SK-N-SH treated with all-trans-retinoic acid at 6 μM for 48 hours (cell line): ENCODE measurements around the gene SUSD6.

Source experiments
- ATAC-seq: fragments of 200-7000 bp; cut with Tn5 transposase; 3 replicates; pipeline ENCODE4 v1.9.1; 2020; ENCODE audit warnings: mild to moderate bottlenecking, moderate library complexity
- ARNTL ChIP-seq: fragments of 450-650 bp; formaldehyde crosslinking; IDR thresholded peaks from 2 replicates; pipeline ENCODE4 v1.5.0; 2020; ENCODE audit warnings: low read depth, mild to moderate bottlenecking, moderate library complexity, borderline replicate concordance
- BACH2 ChIP-seq: fragments of 250-450 bp; sonication (Bioruptor Pico); IDR thresholded peaks from 2 replicates; pipeline ENCODE4 v1.9.0; 2021; ENCODE audit warnings: mild to moderate bottlenecking, borderline replicate concordance
- CSDC2 ChIP-seq: fragments of 250-450 bp; sonication (Bioruptor Pico); IDR thresholded peaks from 2 replicates; pipeline ENCODE4 v1.5.0; 2020; ENCODE audit warnings: mild to moderate bottlenecking, moderate library complexity
- ESRRG ChIP-seq: fragments of 250-450 bp; sonication (Bioruptor Pico); IDR thresholded peaks from 2 replicates; pipeline ENCODE4 v1.6.1; 2021; ENCODE audit warnings: mild to moderate bottlenecking
- GLIS3 ChIP-seq: fragments of 250-450 bp; sonication (Bioruptor Pico); IDR thresholded peaks from 2 replicates; pipeline ENCODE4 v1.5.0; 2020; ENCODE audit warnings: mild to moderate bottlenecking, moderate library complexity
- ISL1 ChIP-seq: fragments of 250-450 bp; sonication (Bioruptor Pico); IDR thresholded peaks from 2 replicates; pipeline ENCODE4 v2.1.2; 2022; ENCODE audit warnings: mild to moderate bottlenecking, moderate library complexity
- PPARA ChIP-seq: fragments of 250-450 bp; sonication (Bioruptor Pico); IDR thresholded peaks from 2 replicates; pipeline ENCODE4 v1.5.0; 2020; ENCODE audit warnings: mild to moderate bottlenecking, borderline replicate concordance
- RARB ChIP-seq: fragments of 250-450 bp; sonication (Bioruptor Pico); IDR thresholded peaks from 2 replicates; pipeline ENCODE4 v1.8.0; 2021; ENCODE audit warnings: mild to moderate bottlenecking, moderate library complexity
- SNAI2 ChIP-seq: fragments of 250-450 bp; sonication (Bioruptor Pico); IDR thresholded peaks from 2 replicates; pipeline ENCODE4 v1.5.0; 2020; ENCODE audit warnings: mild to moderate bottlenecking, moderate library complexity
- TCF4 ChIP-seq: fragments of 250-450 bp; sonication (Bioruptor Pico); IDR thresholded peaks from 2 replicates; pipeline ENCODE4 v1.8.0; 2021; ENCODE audit warnings: mild to moderate bottlenecking, moderate library complexity, borderline replicate concordance
- TOX ChIP-seq: fragments of 250-450 bp; sonication (Bioruptor Pico); IDR thresholded peaks from 2 replicates; pipeline ENCODE4 v1.8.0; 2021; ENCODE audit warnings: mild to moderate bottlenecking, moderate library complexity, borderline replicate concordance
- ZC3H10 ChIP-seq: fragments of 250-450 bp; sonication (Bioruptor Pico); IDR thresholded peaks from 2 replicates; pipeline ENCODE4 v1.5.1; 2021; ENCODE audit warnings: mild to moderate bottlenecking, moderate library complexity
- ZFP3 ChIP-seq: fragments of 250-450 bp; sonication (Bioruptor Pico); IDR thresholded peaks from 2 replicates; pipeline ENCODE4 v1.5.0; 2020; ENCODE audit warnings: mild to moderate bottlenecking, moderate library complexity
- ZFP30 ChIP-seq: fragments of 450-650 bp; formaldehyde crosslinking; IDR thresholded peaks from 2 replicates; pipeline ENCODE4 v1.5.0; 2022; ENCODE audit warnings: mild to moderate bottlenecking, moderate library complexity
- ZNF565 ChIP-seq: fragments of 450-650 bp; formaldehyde crosslinking; conservative IDR thresholded peaks from 2 replicates; pipeline ENCODE4 v1.5.0; 2020; ENCODE audit warnings: low read depth, mild to moderate bottlenecking, moderate library complexity
- ZNF70 ChIP-seq: fragments of 450-650 bp; formaldehyde crosslinking; IDR thresholded peaks from 2 replicates; pipeline ENCODE4 v1.5.0; 2020; ENCODE audit warnings: mild to moderate bottlenecking, moderate library complexity
- ZNF8 ChIP-seq: fragments of 450-650 bp; formaldehyde crosslinking; IDR thresholded peaks from 2 replicates; pipeline ENCODE4 v1.5.0; 2020; ENCODE audit warnings: mild to moderate bottlenecking, moderate library complexity
- TF ChIP-seq, protein P1 (sequence below): fragments of 250-450 bp; sonication (Bioruptor Pico); IDR thresholded peaks from 2 replicates; pipeline ENCODE4 v1.5.1; 2021; ENCODE audit warnings: mild to moderate bottlenecking, moderate library complexity
- TF ChIP-seq, protein P2 (sequence below): fragments of 250-450 bp; sonication (Bioruptor Pico); IDR thresholded peaks from 2 replicates; pipeline ENCODE4 v1.5.0; 2020; ENCODE audit warnings: mild to moderate bottlenecking, moderate library complexity
- TF ChIP-seq, protein P3 (sequence below): fragments of 250-450 bp; sonication (Bioruptor Pico); IDR thresholded peaks from 2 replicates; pipeline ENCODE4 v1.5.1; 2020; ENCODE audit warnings: low read depth, mild to moderate bottlenecking, moderate library complexity
- TF ChIP-seq, protein P4 (sequence below): fragments of 250-450 bp; sonication (Bioruptor Pico); IDR thresholded peaks from 2 replicates; pipeline ENCODE4 v1.8.0; 2021; ENCODE audit warnings: low read depth, mild to moderate bottlenecking, moderate library complexity, borderline replicate concordance

The SUSD6 gene

DNA sequence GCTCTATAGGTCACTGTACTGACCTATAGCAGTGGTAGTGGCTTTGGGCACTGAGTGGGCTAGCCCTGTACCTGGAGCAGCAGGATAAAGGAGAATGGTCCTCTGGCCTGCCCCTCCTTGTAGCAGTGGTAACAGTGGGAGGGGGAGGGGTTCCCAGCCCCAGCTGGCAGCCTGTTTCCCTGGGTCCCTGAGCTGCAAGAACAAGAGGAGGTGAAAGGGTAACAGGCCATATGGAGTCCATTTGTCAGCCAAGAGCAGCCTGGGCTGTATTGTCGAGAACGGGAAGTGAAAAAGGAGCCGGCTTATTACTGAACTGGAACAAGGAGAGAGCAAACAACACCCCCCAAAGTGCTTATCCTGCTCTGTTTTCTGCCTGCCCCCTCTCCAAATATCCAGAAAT lies 81.7 kb downstream of the SUSD6 start:
- TF ChIP-seq ZC3H10 (CRISPR knock-in tag) (no peak), ZNF70 (CRISPR knock-in tag) (no peak), RARB (CRISPR knock-in tag) (no peak), TCF4 (CRISPR knock-in tag) (no peak), BACH2 (CRISPR knock-in tag) (no peak), CSDC2 (no peak), GLIS3 (CRISPR knock-in tag) (no peak), ZFP3 (CRISPR knock-in tag) (no peak), TOX (no peak), ISL1 (CRISPR knock-in tag) (no peak), ZNF565 (CRISPR knock-in tag) (no peak), ESRRG (CRISPR knock-in tag) (no peak), ARNTL (CRISPR knock-in tag) (no peak), SNAI2 (CRISPR knock-in tag) (no peak)
- TF ChIP-seq, protein P1, sequence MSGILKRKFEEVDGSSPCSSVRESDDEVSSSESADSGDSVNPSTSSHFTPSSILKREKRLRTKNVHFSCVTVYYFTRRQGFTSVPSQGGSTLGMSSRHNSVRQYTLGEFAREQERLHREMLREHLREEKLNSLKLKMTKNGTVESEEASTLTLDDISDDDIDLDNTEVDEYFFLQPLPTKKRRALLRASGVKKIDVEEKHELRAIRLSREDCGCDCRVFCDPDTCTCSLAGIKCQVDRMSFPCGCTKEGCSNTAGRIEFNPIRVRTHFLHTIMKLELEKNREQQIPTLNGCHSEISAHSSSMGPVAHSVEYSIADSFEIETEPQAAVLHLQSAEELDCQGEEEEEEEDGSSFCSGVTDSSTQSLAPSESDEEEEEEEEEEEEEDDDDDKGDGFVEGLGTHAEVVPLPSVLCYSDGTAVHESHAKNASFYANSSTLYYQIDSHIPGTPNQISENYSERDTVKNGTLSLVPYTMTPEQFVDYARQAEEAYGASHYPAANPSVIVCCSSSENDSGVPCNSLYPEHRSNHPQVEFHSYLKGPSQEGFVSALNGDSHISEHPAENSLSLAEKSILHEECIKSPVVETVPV (CRISPR knock-in tag): no peak
- TF ChIP-seq, protein P2, sequence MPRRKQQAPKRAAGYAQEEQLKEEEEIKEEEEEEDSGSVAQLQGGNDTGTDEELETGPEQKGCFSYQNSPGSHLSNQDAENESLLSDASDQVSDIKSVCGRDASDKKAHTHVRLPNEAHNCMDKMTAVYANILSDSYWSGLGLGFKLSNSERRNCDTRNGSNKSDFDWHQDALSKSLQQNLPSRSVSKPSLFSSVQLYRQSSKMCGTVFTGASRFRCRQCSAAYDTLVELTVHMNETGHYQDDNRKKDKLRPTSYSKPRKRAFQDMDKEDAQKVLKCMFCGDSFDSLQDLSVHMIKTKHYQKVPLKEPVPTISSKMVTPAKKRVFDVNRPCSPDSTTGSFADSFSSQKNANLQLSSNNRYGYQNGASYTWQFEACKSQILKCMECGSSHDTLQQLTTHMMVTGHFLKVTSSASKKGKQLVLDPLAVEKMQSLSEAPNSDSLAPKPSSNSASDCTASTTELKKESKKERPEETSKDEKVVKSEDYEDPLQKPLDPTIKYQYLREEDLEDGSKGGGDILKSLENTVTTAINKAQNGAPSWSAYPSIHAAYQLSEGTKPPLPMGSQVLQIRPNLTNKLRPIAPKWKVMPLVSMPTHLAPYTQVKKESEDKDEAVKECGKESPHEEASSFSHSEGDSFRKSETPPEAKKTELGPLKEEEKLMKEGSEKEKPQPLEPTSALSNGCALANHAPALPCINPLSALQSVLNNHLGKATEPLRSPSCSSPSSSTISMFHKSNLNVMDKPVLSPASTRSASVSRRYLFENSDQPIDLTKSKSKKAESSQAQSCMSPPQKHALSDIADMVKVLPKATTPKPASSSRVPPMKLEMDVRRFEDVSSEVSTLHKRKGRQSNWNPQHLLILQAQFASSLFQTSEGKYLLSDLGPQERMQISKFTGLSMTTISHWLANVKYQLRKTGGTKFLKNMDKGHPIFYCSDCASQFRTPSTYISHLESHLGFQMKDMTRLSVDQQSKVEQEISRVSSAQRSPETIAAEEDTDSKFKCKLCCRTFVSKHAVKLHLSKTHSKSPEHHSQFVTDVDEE: no peak
- TF ChIP-seq, protein P3, sequence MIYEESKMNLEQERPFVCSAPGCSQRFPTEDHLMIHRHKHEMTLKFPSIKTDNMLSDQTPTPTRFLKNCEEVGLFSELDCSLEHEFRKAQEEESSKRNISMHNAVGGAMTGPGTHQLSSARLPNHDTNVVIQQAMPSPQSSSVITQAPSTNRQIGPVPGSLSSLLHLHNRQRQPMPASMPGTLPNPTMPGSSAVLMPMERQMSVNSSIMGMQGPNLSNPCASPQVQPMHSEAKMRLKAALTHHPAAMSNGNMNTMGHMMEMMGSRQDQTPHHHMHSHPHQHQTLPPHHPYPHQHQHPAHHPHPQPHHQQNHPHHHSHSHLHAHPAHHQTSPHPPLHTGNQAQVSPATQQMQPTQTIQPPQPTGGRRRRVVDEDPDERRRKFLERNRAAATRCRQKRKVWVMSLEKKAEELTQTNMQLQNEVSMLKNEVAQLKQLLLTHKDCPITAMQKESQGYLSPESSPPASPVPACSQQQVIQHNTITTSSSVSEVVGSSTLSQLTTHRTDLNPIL (CRISPR knock-in tag): no peak
- TF ChIP-seq, protein P4, sequence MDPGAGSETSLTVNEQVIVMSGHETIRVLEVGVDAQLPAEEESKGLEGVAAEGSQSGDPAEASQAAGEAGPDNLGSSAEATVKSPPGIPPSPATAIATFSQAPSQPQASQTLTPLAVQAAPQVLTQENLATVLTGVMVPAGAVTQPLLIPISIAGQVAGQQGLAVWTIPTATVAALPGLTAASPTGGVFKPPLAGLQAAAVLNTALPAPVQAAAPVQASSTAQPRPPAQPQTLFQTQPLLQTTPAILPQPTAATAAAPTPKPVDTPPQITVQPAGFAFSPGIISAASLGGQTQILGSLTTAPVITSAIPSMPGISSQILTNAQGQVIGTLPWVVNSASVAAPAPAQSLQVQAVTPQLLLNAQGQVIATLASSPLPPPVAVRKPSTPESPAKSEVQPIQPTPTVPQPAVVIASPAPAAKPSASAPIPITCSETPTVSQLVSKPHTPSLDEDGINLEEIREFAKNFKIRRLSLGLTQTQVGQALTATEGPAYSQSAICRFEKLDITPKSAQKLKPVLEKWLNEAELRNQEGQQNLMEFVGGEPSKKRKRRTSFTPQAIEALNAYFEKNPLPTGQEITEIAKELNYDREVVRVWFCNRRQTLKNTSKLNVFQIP (CRISPR knock-in tag): no peak
- no peak for ATAC-seq

DNA sequence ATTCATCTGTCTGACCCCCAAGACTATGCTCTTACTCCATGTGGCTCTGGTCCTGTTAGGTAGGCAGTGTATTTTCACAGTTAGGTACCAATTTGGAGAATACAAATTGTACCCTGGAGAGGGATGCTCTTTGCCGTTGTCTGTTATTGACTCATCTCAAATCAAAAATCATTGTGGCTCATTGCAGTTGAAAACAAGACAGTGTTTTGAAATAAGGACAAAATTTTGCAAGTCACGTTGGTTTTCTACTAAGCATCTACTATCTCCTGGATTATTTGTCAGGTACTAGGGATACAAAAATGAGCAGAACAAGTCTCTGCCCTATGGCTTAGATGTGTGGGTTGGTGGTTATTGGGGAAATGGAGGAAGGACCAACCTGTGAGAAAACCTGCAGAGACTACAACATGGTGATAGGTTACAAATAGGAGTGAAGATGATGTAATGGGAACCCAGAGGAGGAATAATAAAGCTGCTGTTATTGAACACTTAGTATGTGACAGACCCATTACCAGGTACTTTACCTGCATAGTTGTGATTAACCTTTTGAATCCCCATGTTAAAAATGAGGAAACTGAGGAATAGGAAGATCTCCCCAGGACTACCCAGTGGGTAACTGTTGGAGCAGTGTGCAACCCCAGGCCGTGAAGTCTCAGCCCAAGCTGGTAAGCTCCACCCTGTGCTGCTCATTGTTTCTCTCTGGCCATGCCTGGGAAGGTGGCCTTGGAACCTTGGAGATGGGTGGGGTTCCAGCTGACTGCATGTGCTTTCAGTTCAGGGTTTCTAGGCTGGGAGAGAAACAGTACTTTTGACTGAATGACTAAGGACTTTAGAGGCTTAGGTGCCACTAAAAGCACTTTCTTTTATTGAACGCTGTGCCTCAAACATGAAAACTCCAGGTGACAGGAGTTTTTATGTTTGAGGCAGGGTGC lies 82.7 kb downstream of the SUSD6 start:
- TF ChIP-seq ISL1 (CRISPR knock-in tag) (no peak), TCF4 (CRISPR knock-in tag) (no peak), ZNF565 (CRISPR knock-in tag) (no peak)
- ATAC-seq: no peak

DNA sequence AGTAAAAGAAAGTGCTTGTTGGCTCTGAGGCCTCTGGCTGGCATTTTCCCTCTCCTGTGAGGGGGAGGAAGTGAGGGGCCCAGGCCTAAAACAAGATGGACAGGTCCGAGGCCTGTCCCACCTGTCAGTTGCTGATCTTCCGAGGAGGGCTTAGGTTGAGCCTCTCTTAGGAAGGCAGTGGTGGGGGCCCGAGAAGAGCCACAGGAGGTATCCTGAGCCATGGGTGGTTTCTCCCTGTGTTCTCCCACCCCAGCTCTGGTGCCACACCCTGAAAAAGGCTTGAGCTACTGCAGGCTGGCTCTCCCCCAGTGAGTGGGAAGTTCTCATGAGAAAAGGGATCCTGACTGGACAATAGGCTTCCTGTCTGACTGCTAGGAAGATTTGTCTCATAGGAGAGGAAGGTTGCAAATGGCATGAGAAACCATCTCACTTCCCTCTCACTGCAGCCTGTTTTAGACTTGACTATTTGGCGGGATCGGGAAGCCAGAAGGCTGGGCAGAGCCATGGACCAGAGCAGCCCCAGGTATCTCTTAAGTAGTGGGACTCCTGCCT lies 83.4 kb downstream of the SUSD6 start:
- TF ChIP-seq, protein P4 (CRISPR knock-in tag): no peak
- no peak for TF ChIP-seq GLIS3 (CRISPR knock-in tag)
- no peak for TF ChIP-seq SNAI2 (CRISPR knock-in tag)
- TF ChIP-seq, protein P1 (CRISPR knock-in tag): no peak
- no peak for TF ChIP-seq ZNF70 (CRISPR knock-in tag)
- TF ChIP-seq ISL1 (CRISPR knock-in tag): no peak
- no peak for TF ChIP-seq ZNF8
- TF ChIP-seq ZFP3 (CRISPR knock-in tag): no peak
- TF ChIP-seq PPARA (CRISPR knock-in tag): no peak
- TF ChIP-seq, protein P2: no peak
- TF ChIP-seq ESRRG (CRISPR knock-in tag): no peak
- no peak for TF ChIP-seq TCF4 (CRISPR knock-in tag)
- no peak for TF ChIP-seq ZNF565 (CRISPR knock-in tag)
- TF ChIP-seq ARNTL (CRISPR knock-in tag): no peak
- TF ChIP-seq TOX: no peak
- no peak for TF ChIP-seq CSDC2
- TF ChIP-seq ZFP30 (CRISPR knock-in tag): no peak
- no peak for TF ChIP-seq ZC3H10 (CRISPR knock-in tag)
- ATAC-seq: no peak
